Measurements from ENCODE around the gene HADHA. TPM values are rescaled to one million over a fixed set of nuclear protein-coding genes. Genes with fewer than 3 reads are reported as not detected.

HADHA gene
- total RNA-seq, 1 donor from 2014 or later, result 89.0 TPM

DNA sequence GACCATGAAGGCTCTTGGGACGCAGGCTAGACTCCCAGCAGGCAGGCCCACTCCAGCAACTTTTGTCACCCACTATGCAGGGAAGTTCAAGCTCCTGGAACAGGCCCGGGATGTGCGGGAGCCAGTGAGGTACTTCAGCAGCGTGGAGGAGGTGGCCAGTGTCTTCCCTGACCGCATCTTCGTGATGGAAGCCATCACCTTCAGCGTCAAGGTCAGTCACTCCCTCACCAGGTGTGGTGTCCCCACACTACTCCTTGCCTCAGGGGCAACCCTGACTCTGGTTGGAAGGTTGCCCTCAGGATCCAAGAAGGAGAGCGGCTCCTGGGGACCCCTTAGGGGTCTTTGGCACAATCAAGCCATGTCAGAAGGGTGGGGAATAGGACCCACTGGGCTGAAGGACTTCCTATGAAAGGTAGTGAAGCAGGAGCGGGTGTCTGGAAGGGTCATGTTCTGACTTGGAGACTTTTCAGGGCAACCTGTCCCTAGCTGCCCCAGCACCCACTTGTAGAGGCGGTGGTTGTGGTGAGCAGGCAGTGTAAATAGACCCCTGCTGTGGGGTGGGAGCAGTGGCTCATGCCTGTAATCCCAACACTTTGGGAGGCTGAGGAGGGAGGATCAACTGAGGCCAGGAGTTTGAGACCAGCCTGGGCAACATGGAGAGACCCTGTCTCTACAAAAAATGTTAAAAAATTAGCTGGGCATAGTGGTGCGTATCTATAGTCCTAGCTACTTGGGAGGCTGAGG is 61.4 kb downstream of the HADHA start:
- no peak for DNase-seq (ENCODE audit: low read depth)
- TF ChIP-seq CTCF (conservative IDR thresholded peaks at IDR 0.05; ENCODE audit: low read depth, low read length), result no peak
- H3K4me3 ChIP-seq (ENCODE audit: low read depth, low read length), result no peak overlapping the region

DNA sequence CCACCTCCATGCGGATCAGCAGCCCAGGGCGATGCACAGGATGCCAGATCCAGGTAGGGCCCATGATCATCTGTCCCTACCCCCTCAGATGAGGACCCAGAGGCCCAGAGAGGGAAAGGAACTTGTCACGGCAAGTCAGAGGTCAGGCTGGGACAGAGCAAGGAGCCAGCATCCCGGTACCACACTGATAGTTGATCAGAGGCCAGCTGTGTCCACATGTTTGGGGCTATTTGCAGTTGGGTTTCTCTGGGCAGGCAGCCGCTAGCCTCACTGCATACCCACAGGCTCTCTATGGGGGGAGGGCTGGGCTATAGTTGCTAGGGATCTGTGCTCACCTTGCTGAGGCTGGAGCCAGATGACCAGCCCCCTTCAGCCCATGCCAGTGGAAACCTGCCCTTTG is 62.0 kb downstream of the HADHA start:
- no peak overlapping the region for H3K4me3 ChIP-seq (ENCODE audit: low read depth, low read length)
- TF ChIP-seq CTCF (conservative IDR thresholded peaks at IDR 0.05; ENCODE audit: low read depth, low read length), result no peak
- DNase-seq (ENCODE audit: low read depth), result no peak

DNA sequence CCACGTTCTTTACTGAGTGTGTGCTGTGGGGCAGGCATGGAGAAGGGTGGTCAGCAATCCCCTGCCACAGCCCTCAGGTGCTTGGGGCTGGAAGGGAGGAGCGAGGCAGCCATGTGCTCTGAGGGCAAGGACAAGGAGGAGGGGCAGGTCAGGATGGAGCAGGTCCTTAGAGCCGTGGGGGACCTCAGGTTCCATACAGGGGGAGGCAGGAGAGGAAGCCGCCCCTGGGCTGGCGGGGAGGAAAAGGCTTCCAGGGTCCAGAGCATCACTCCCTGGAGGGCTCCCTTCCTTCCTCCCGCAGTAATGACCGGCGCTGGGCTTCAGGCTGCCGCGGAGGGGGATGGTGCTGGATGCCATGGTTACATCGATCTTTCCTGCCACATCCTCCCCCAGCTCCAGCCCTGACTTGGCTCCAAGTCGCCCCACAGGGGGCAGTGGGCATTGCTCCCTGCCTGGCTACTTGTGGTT is 65.0 kb downstream of the HADHA start:
- no peak overlapping the region for H3K4me3 ChIP-seq (ENCODE audit: low read depth, low read length)
- DNase-seq (ENCODE audit: low read depth), result no peak
- no peak for TF ChIP-seq CTCF (conservative IDR thresholded peaks at IDR 0.05; ENCODE audit: low read depth, low read length)

DNA sequence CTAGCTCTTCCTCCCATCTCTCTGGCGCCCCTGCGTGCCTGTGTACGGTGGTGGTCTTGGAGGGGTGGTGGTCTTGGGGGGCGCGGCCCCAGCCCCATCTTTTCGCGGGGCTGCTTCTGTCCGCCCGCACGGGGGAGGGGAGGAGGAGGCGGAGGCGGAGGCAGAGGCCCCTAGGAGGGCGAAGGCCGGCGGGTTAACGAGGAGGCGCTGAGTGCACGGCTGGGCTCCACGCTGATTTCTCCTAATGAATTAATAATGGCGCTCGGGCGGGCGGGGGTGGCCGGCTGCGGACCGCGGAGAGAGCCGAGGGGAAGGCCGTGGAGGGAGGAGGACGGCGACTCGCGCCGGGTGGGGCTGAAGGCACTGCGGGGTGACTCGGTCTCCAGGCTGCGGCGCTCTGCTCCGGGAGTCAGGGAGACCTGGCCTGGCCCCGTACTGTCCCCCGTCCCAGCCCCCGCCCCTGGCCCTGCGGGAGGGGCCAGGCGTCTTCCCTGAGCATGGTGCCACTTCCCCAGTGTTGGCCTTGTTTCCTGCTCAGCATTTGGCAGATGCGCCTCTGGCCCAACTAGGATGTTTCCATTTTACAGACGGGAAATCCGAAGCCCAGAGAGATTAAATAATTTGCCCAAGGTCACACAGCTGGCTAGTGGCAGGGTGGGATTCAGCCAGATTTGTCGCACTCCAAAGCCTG is 65.5 kb downstream of the HADHA start:
- H3K4me3 ChIP-seq (ENCODE audit: low read depth, low read length), result peak overlapping the region; percentile 43
- no peak for TF ChIP-seq CTCF (conservative IDR thresholded peaks at IDR 0.05; ENCODE audit: low read depth, low read length)
- no peak for DNase-seq (ENCODE audit: low read depth)

- H3K4me3 ChIP-seq (ENCODE audit: low read depth, low read length), result no peak overlapping the region
- TF ChIP-seq CTCF (conservative IDR thresholded peaks at IDR 0.05; ENCODE audit: low read depth, low read length), result no peak
- DNase-seq (ENCODE audit: low read depth), result no peak
These were observed 66.2 kb downstream of the HADHA start for GRCh38 chr2:26178246-26178645.

DNA sequence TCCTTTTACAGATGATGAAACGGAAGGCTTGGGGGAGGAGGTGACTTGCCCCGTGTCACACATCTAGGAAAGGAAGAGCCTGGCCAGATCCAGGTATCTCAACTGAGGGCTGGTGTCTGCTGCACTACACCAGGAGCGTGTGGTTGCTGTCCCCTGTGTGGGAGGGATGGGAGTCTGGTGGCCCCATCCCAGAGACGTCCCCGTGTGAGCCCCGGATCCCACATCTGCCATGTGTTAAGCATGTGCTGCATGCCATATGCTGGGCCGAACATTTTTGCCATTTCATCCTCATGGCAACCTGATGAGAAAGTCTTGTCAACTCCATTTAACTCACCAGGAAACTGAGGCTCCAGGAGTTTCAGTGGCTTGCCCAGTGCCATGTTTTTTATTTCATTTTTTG is 67.3 kb downstream of the HADHA start:
- H3K4me3 ChIP-seq (ENCODE audit: low read depth, low read length), result no peak overlapping the region
- TF ChIP-seq CTCF (conservative IDR thresholded peaks at IDR 0.05; ENCODE audit: low read depth, low read length), result no peak
- DNase-seq (ENCODE audit: low read depth), result no peak

DNA sequence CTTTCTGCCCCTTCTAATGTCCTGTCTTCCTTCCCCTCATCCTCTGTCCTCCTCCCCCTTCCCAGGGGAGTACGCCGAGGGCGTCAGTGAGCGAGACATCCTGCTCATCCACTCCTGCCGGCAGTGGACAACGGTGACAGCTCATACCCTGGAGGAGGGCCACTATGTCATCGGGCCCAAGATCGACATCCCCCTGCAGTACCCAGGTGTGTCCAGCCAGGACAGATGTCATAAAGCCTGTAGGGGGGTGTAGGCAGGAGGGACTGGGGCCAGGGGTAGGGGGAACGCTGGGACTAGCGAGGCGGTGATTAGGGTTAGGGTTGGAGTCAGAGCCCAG is 68.2 kb downstream of the HADHA start:
- no peak overlapping the region for H3K4me3 ChIP-seq (ENCODE audit: low read depth, low read length)
- no peak for TF ChIP-seq CTCF (conservative IDR thresholded peaks at IDR 0.05; ENCODE audit: low read depth, low read length)
- DNase-seq (ENCODE audit: low read depth), result no peak
